HL-60 (cell line): Measurements from ENCODE around the gene CSNK1A1.

Experiments used
- CTCF ChIP-seq: IDR thresholded peaks from one replicate; pipeline ENCODE4 v1.5.1; 2011; ENCODE audit warnings: low read length, control low read depth, inconsistent platforms; ENCODE audit not compliant: insufficient read depth
- GABPA ChIP-seq: IDR thresholded peaks from 2 replicates; pipeline ENCODE4 v1.6.1; 2012; ENCODE audit warnings: low read depth
- POLR2AphosphoS5 ChIP-seq: IDR thresholded peaks from 2 replicates; pipeline ENCODE4 v1.6.1; 2012; ENCODE audit warnings: low read depth
- REST ChIP-seq: IDR thresholded peaks from 2 replicates; pipeline ENCODE4 v1.6.1; 2012; ENCODE audit warnings: low read depth; ENCODE audit not compliant: insufficient replicate concordance
- SPI1 ChIP-seq: IDR thresholded peaks from 2 replicates; pipeline ENCODE4 v1.6.1; 2012; ENCODE audit warnings: low read depth, mild to moderate bottlenecking, borderline replicate concordance

GRCh38 chr5:149540089-149540488 lies 11.2 kb downstream of the CSNK1A1 start:
- TF ChIP-seq CTCF (no peak), POLR2AphosphoS5 (no peak), REST (no peak), GABPA (no peak), SPI1 (no peak)
